CD4-positive, alpha-beta T cell (primary cell): Measurements from ENCODE around the gene GFPT2. TPM values are rescaled to one million over a fixed set of nuclear protein-coding genes. Genes with fewer than 3 reads are reported as not detected.
"Not testable (repeated sequence)": the region's sequence is repeated elsewhere in the genome, so short reads cannot be mapped to it uniquely, and the experiment has no call there.

Experiments
- ATAC-seq: fragments of 200-7000 bp; cut with Tn5 transposase; one replicate; pipeline ENCODE4 v1.10.0; 2022; ENCODE audit warnings: mild to moderate bottlenecking; ENCODE audit not compliant: poor library complexity
- CTCF ChIA-PET: fragments of 350-600 bp; sonication (Branson Sonifier 250); formaldehyde crosslinking; loops from one replicate; lab custom pipeline; 2021; ENCODE audit warnings: antibody characterized with exemption, inconsistent platforms; lab: Charles Lee
- POLR2A ChIA-PET: fragments of 350-600 bp; sonication (Branson Sonifier 250); formaldehyde crosslinking; loops from one replicate; lab custom pipeline; 2021; ENCODE audit warnings: antibody characterized with exemption, inconsistent platforms; lab: Charles Lee
- DNase-seq, 14 experiments: peaks; one replicate each; pipeline ENCODE4 v3.0.0-alpha.2; 2013 to 2020; ENCODE audit warnings: mixed read lengths in 2 of 14
- H3K27ac ChIP-seq, 2 donors: one replicate each; pipeline versions ENCODE4 v1.5.1 to v1.7.0; 2013; ENCODE audit warnings: low read length in 2 of 2, low read depth in 1 of 2, mild to moderate bottlenecking in 1 of 2
- H3K27me3 ChIP-seq, 2 experiments: 1 replicate in 1 of 2; 2 replicates in 1 of 2; pipeline versions ENCODE4 v1.6.1 to v1.7.0; 2013; ENCODE audit warnings: low read length in 2 of 2, control low read depth in 1 of 2, mild to moderate bottlenecking in 1 of 2, moderate library complexity in 1 of 2; ENCODE audit not compliant: insufficient read depth in 2 of 2, control insufficient read depth in 1 of 2
- H3K36me3 ChIP-seq: one replicate; pipeline ENCODE4 v1.6.1; 2013; ENCODE audit warnings: low read length, control low read depth; ENCODE audit not compliant: insufficient read depth
- H3K4me1 ChIP-seq: one replicate; pipeline ENCODE4 v1.6.1; 2013; ENCODE audit warnings: low read length, control low read depth; ENCODE audit not compliant: insufficient read depth
- H3K4me3 ChIP-seq: one replicate; pipeline ENCODE4 v1.5.1; 2013; ENCODE audit warnings: mild to moderate bottlenecking, low read length, moderate library complexity
- H3K9me3 ChIP-seq, 2 experiments: 1 replicate in 1 of 2; 2 replicates in 1 of 2; pipeline versions ENCODE4 v1.6.1 to v1.7.0; 2013; ENCODE audit warnings: low read length in 2 of 2, mild to moderate bottlenecking in 2 of 2, control low read depth in 1 of 2, moderate library complexity in 1 of 2; ENCODE audit not compliant: control insufficient read depth in 1 of 2, insufficient read depth in 1 of 2
- H3K27ac Mint-ChIP-seq: one replicate; pipeline ENCODE4 v1.8.0; 2020; ENCODE audit warnings: mixed read lengths
- H3K27me3 Mint-ChIP-seq: one replicate; pipeline ENCODE4 v1.8.0; 2021; ENCODE audit warnings: mixed read lengths
- H3K36me3 Mint-ChIP-seq: one replicate; pipeline ENCODE4 v1.8.0; 2021; ENCODE audit warnings: low read depth, mixed read lengths
- H3K4me1 Mint-ChIP-seq: one replicate; pipeline ENCODE4 v1.8.0; 2021; ENCODE audit warnings: low read depth, mixed read lengths
- H3K4me3 Mint-ChIP-seq: one replicate; pipeline ENCODE4 v1.8.0; 2020; ENCODE audit warnings: mild to moderate bottlenecking, mixed read lengths
- H3K9me3 Mint-ChIP-seq: one replicate; pipeline ENCODE4 v1.8.0; 2020; ENCODE audit warnings: mixed read lengths
- CTCF ChIP-seq: fragments of 200-600 bp; IDR thresholded peaks from one replicate; pipeline ENCODE4 v1.8.0; 2022; ENCODE audit warnings: antibody characterized with exemption, mild to moderate bottlenecking
- intact Hi-C, 2 experiments: fragments of 100-400 bp; cut with DNase I in 1 of 2; cut with micrococcal nuclease in 1 of 2; formaldehyde crosslinking; loops; one replicate each; pipeline versions ENCODE4 v1.15.1 to v1.9.0; 2023 to 2025; cut with DNase I, micrococcal nuclease
- total RNA-seq, 174 experiments: library from RNA in 2 of 174; stranded (reverse) in 2 of 174; gene quantifications; one replicate each; pipeline ENCODE4 v1.2.3 and lab custom pipeline; 2021 to 2026

Gene GFPT2
- total RNA-seq, 2 experiments from 2014 or later: 1.1 to 1.5 TPM

- H3K9me3 Mint-ChIP-seq: no peaks in the 10 kb centered on the region
- no peaks in the 10 kb centered on the region for H3K27me3 ChIP-seq
- H3K27me3 Mint-ChIP-seq: peaks cover 7% of the 10 kb centered on the region
- no peaks in the 10 kb centered on the region for H3K4me1 Mint-ChIP-seq
- DNase-seq (no peak), ATAC-seq (no peak)
- no peak overlapping the region for H3K27ac ChIP-seq
- H3K4me3 Mint-ChIP-seq: no peak overlapping the region
- H3K4me1 ChIP-seq: peaks cover 3% of the 10 kb centered on the region
- TF ChIP-seq CTCF: no peak
- no peak overlapping the region for H3K4me3 ChIP-seq
- ChIA-PET CTCF (no interaction called here), POLR2A (no interaction called here)
- no peaks in the 10 kb centered on the region for H3K9me3 ChIP-seq
- H3K36me3 ChIP-seq: no peaks in the 10 kb centered on the region
- intact Hi-C loops: no loop called here
- H3K27ac Mint-ChIP-seq: no peak overlapping the region
- no peaks in the 10 kb centered on the region for H3K36me3 Mint-ChIP-seq
These were observed 51.9 kb downstream of the GFPT2 start for GRCh38 chr5:180301253-180301652.

- H3K27ac Mint-ChIP-seq: no peak overlapping the region
These were observed 53.6 kb downstream of the GFPT2 start for GRCh38 chr5:180299526-180299925.

GRCh38 chr5:180299014-180299413 lies 54.1 kb downstream of the GFPT2 start:
- H3K4me1 Mint-ChIP-seq, CTCF ChIA-PET, H3K9me3 Mint-ChIP-seq, POLR2A ChIA-PET, H3K27ac ChIP-seq, H3K36me3 Mint-ChIP-seq, H3K4me3 ChIP-seq, H3K27me3 ChIP-seq, H3K9me3 ChIP-seq, ATAC-seq, H3K27me3 Mint-ChIP-seq, H3K36me3 ChIP-seq, H3K27ac Mint-ChIP-seq, H3K4me1 ChIP-seq, H3K4me3 Mint-ChIP-seq, DNase-seq: not testable (repeated sequence)
- intact Hi-C loops: loop anchor here in 1 of 2 experiments (10.0 kb wide), 2 partner anchors 494 to 566 kb away; partner anchors contain the start of genes MGAT4B and ZFP62

More at GRCh38 chr5:180299526-180299925, 53.6 kb downstream of the GFPT2 start:
- DNase-seq (no peak), ATAC-seq (no peak)
- Histone ChIP-seq H3K27ac (no peak overlapping the region), H3K4me3 (no peak overlapping the region), H3K4me1 (peaks cover 5% of the 10 kb centered on the region), H3K9me3 (no peaks in the 10 kb centered on the region), H3K36me3 (peaks cover 5% of the 10 kb centered on the region), H3K27me3 (no peaks in the 10 kb centered on the region)
- intact Hi-C loops: loop anchor here in 1 of 2 experiments (10.0 kb wide), 2 partner anchors 495 to 565 kb away; partner anchors contain the start of genes MGAT4B and ZFP62
- Mint-ChIP-seq H3K36me3 (no peaks in the 10 kb centered on the region), H3K4me1 (peaks cover 3% of the 10 kb centered on the region), H3K9me3 (no peaks in the 10 kb centered on the region), H3K27me3 (peaks cover 7% of the 10 kb centered on the region), H3K4me3 (no peak overlapping the region)
- ChIA-PET POLR2A (no interaction called here), CTCF (no interaction called here)
- no peak for TF ChIP-seq CTCF
